Kidney epithelial cell (primary cell): Measurements from ENCODE around the gene ATP2A1. TPM values are rescaled to one million over a fixed set of nuclear protein-coding genes. Genes with fewer than 3 reads are reported as not detected.
A peak's percentile ranks its signal among the peaks of the same experiment; 100 is the strongest.

Experiments
- DNase-seq: peaks from one replicate; pipeline ENCODE4 v3.0.0-alpha.2; 2010; ENCODE audit warnings: low read depth
- H3K27me3 ChIP-seq: 2 replicates; pipeline ENCODE4 v1.6.0; 2011; ENCODE audit warnings: low read length; ENCODE audit not compliant: control insufficient read depth, insufficient read depth
- H3K36me3 ChIP-seq: 2 replicates; pipeline ENCODE4 v1.5.1; 2011; ENCODE audit warnings: low read length; ENCODE audit not compliant: control insufficient read depth, insufficient read depth
- H3K4me3 ChIP-seq: 2 replicates; pipeline ENCODE4 v1.5.1; 2011; ENCODE audit warnings: low read depth, mild to moderate bottlenecking, control low read depth, low read length
- total RNA-seq: library from RNA; depleted of rRNA; stranded (reverse); fragments of >200 nt; gene quantifications from 2 replicates; pipeline ENCODE4 v1.2.3, GENCODE V29; 2015
- TF ChIP-seq, protein P1 (sequence below): IDR thresholded peaks from 2 replicates; pipeline ENCODE4 v1.5.1; 2011; ENCODE audit warnings: mild to moderate bottlenecking, moderate library complexity, low read length, control low read depth, inconsistent platforms; ENCODE audit not compliant: insufficient read depth, poor library complexity, severe bottlenecking

Gene ATP2A1
- total RNA-seq, 1 donor from 2014 or later = 0.17 TPM

DNA sequence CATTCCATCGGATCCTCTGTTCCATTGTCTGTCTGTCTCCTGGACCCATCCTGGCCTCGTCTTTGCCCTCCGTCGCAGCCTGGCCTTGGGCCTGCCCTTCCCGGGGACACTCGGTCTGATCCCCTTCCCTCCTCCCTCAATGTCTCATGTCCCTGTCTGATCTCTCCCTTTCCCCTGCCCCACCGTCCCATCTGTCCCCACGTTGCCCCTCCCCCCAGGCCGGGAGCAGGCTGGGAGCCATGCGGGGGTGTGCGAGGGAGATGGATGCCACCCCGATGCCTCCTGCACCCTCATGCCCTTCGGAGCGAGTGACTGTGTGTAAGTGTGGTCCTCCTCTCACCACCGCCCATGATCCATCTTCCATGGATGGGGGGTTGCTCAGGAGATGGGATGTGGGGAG, 5.3 kb upstream of the ATP2A1 start:
- Histone ChIP-seq H3K4me3 (no peak overlapping the region), H3K27me3 (no peaks in the 10 kb centered on the region), H3K36me3 (peaks cover 6% of the 10 kb centered on the region)
- TF ChIP-seq, protein P1, sequence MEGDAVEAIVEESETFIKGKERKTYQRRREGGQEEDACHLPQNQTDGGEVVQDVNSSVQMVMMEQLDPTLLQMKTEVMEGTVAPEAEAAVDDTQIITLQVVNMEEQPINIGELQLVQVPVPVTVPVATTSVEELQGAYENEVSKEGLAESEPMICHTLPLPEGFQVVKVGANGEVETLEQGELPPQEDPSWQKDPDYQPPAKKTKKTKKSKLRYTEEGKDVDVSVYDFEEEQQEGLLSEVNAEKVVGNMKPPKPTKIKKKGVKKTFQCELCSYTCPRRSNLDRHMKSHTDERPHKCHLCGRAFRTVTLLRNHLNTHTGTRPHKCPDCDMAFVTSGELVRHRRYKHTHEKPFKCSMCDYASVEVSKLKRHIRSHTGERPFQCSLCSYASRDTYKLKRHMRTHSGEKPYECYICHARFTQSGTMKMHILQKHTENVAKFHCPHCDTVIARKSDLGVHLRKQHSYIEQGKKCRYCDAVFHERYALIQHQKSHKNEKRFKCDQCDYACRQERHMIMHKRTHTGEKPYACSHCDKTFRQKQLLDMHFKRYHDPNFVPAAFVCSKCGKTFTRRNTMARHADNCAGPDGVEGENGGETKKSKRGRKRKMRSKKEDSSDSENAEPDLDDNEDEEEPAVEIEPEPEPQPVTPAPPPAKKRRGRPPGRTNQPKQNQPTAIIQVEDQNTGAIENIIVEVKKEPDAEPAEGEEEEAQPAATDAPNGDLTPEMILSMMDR = no peak
- no peak for DNase-seq

DNA sequence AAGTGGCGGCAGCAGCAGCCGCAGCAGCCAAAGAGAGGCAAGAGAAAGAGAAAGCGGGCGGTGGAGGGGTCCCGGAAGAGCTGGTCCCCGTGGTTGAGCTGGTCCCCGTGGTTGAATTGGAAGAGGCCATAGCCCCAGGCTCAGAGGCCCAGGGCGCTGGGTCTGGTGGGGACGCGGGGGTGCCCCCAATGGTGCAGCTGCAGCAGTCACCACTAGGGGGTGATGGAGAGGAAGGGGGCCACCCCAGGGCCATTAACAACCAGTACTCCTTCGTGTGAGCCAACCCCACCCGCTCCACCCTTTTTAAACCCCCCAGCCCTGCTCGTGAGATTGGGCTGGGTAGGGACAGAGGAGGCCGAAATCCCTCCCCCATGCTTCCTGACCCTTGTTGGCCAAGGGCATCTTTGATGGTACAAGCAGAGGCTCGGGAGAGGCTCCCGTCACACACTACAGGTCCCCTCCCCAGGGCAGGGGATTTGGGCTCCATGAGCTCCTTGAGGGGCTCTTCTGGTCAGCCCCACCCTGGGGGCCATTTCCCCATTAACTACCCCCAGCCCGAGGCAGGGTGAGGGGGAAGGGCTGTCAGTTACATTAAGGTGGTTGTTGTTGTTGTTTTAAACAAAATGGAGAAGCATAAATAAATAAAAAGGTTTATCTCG, 4.6 kb upstream of the ATP2A1 start:
- TF ChIP-seq, protein P1 = peak; percentile 74
- H3K4me3 ChIP-seq = no peak overlapping the region
- H3K27me3 ChIP-seq = no peaks in the 10 kb centered on the region
- peaks cover 6% of the 10 kb centered on the region for H3K36me3 ChIP-seq
- no peak for DNase-seq

DNA sequence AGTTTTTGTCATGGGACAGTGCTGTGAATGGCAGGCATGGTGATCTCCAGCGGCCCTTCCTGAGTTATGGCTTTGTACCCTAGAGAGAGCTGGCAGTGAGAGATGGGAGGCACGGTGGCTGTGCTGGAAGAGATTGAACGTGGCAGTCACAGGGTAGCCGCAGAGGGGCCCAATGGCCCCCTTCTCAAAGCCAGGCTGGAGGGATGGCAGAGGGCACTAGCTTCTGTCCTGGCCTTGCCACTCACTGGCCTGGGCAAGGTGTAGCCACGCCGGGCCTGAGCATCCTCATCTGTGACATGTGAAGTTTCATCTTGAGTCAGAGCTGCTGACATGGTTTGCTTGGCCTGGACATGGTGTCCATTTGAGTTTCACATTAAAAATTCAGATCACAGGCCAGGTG, 3.9 kb upstream of the ATP2A1 start:
- TF ChIP-seq, protein P1 = no peak
- Histone ChIP-seq H3K4me3 (no peak overlapping the region), H3K27me3 (no peaks in the 10 kb centered on the region), H3K36me3 (peaks cover 2% of the 10 kb centered on the region)
- DNase-seq = no peak

DNA sequence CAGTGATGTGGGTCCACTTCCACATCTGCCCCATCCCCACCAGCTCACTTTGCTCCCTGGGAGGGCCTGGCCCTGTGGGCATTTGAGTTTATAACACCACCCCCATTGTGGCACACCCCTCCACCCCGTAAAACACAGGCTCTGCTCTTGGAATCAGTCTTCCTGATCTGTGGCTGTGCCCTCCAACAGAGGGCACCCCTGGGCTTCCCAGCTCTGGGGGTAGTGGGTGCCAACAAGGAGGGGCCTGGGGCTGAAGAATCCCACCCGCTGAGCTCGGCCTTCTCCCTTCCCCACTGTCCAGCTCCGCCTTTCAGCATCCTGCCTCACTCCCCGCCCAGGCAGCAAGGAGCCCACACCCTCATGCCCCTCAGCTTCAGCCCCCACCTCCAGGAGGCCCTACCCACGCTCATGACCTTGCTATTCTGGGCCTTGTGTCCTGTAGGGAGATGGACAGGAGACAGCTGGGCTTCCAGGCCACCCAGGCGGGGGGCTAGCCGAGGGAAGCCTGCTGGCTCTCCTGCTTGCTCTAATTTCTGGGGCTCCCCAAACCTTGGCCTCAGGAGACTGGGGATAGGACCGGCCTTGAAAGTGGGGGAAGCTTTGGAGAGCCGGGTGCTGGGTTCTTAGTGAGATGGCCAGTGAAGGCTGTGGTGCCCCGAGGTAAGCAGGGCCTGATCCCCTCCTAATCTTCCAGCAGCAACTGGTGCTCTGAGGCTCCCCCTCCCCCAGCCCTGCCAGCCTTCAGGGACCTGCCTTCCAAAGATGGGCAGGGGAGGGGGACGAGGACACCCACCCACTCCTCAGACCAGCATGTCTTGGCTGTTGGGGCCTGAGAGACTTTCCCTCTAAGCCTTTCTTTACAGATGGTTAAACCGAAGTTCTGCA, 2.9 kb upstream of the ATP2A1 start:
- TF ChIP-seq, protein P1 = no peak
- DNase-seq = no peak

DNA sequence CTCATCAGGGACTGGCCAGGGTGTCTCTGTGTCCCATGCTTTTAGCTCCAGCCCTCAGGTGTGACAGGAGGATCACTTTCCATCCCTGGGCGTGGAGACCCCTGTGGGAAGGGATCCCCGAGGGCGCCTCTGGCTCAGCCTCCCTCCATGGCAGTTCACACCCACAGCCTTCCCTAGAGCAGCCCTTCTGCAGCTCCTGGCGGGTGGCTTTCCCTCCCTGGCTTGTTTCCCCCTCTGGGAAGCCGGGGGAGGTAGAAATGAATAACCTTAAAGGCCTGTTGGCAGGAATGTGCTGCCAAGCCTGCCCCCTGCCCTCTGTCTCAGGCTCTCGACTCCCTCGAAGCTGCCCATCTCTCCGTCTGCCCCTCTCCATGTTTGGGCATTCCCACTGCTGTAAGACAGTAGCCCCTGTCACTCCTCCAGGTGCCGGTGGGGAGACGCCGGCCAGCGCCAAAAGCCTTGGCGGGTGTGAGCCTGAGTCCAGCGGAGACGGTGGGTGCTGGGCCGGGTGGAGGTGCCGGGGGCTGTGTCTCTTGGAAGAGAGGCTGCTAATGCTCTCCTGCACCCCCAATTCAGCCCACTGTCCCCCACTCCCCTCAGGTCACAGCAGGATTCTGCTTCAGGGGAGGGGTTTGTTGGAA, 2.1 kb upstream of the ATP2A1 start:
- Histone ChIP-seq H3K27me3 (peaks cover 12% of the 10 kb centered on the region), H3K4me3 (no peak overlapping the region), H3K36me3 (no peaks in the 10 kb centered on the region)
- DNase-seq = no peak
- TF ChIP-seq, protein P1 = no peak

More for the DNA sequence above, 2.9 kb upstream of the ATP2A1 start:
- H3K4me3 ChIP-seq = no peak overlapping the region
- H3K27me3 ChIP-seq = peaks cover 4% of the 10 kb centered on the region
- H3K36me3 ChIP-seq = no peaks in the 10 kb centered on the region
